GM12892 (cell line): Measurements from ENCODE around the gene LYVE1.
"Not testable (repeated sequence)": the region's sequence is repeated elsewhere in the genome, so short reads cannot be mapped to it uniquely, and the experiment has no call there.

Source experiments
- DNase-seq: peaks from one replicate; pipeline ENCODE4 v3.0.0; 2011; ENCODE audit not compliant: insufficient read length
- FAIRE-seq: peaks from 2 replicates; lab custom pipeline; 2011; peaks lifted over from hg19 to GRCh38; lab: Jason Lieb, UNC
- POLR2A ChIP-seq: IDR thresholded peaks from 2 replicates; pipeline ENCODE4 v1.6.1; 2011; ENCODE audit warnings: low read depth, low read length, control low read depth
- POLR2AphosphoS5 ChIP-seq: IDR thresholded peaks from 2 replicates; pipeline ENCODE4 v1.6.1; 2011; ENCODE audit warnings: low read depth, low read length, control low read depth
- TAF1 ChIP-seq: IDR thresholded peaks from 2 replicates; pipeline ENCODE4 v1.6.1; 2011; ENCODE audit warnings: low read depth, mild to moderate bottlenecking, control low read depth, low read length, borderline replicate concordance

Gene LYVE1

DNA sequence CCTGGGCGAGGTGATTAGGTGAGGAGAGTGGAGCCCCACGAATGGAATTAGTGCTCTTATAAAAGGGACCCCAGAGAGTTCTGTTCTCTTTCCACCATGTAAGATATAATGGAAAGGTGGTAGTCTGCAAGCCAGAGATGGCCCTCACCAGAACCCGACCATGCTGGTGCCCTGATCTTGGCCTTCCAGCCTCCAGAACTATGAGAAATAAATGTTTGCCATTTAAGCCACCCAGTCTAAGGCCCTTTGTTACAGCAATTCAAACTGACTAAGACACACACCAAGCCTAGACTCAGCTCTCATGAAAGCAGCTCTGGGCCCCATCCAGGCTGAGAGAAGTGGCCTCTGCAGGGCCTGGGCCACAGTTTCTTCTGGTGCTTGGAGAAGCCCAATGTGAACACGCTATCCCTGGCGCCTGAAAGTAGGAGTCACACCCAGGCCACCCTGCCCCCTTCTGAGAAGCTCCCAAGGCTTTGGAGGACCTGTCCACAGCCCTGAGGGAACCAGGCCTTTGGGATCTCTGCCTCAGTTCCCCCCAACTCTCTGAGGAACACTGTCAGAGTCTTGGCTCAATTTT is 35.3 kb upstream of the LYVE1 start:
- DNase-seq (no peak), FAIRE-seq (no peak)
- no peak for TF ChIP-seq POLR2AphosphoS5
- no peak for TF ChIP-seq TAF1
- TF ChIP-seq POLR2A: no peak

DNA sequence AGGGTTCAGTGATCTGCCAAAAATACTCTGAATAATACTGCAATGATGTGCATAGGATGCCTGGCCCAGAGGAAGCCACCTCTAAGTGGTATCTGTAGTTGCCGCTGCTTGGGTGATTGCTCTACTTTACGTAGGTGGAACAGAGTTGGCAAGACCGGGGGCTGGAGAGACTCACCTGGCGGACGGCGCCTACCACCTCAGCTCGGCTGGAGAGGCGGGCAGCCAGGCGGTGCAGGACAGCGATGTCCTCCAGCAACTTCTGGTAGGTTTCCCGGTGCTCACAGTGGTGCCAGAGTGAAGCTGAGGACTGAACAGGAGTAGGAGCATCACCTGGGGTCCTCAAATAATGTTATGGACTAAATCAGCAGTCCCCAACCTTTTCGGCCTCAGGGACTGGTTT is 34.5 kb upstream of the LYVE1 start:
- DNase-seq: no peak
- FAIRE-seq: no peak
- TF ChIP-seq POLR2A: no peak
- no peak for TF ChIP-seq POLR2AphosphoS5
- no peak for TF ChIP-seq TAF1

GRCh38 chr11:10602366-10602765 is 33.9 kb upstream of the LYVE1 start:
- no peak for FAIRE-seq
- DNase-seq: no peak
- TF ChIP-seq TAF1 (no peak), POLR2AphosphoS5 (no peak), POLR2A (no peak)

- TF ChIP-seq TAF1 (no peak), POLR2A (no peak), POLR2AphosphoS5 (no peak)
- no peak for FAIRE-seq
- no peak for DNase-seq
Measured at GRCh38 chr11:10601837-10602236, 33.4 kb upstream of the LYVE1 start.

- TF ChIP-seq TAF1 (no peak), POLR2A (no peak), POLR2AphosphoS5 (no peak)
- DNase-seq (no peak), FAIRE-seq (no peak)
Measured at GRCh38 chr11:10600570-10601248, 32.2 kb upstream of the LYVE1 start.

DNA sequence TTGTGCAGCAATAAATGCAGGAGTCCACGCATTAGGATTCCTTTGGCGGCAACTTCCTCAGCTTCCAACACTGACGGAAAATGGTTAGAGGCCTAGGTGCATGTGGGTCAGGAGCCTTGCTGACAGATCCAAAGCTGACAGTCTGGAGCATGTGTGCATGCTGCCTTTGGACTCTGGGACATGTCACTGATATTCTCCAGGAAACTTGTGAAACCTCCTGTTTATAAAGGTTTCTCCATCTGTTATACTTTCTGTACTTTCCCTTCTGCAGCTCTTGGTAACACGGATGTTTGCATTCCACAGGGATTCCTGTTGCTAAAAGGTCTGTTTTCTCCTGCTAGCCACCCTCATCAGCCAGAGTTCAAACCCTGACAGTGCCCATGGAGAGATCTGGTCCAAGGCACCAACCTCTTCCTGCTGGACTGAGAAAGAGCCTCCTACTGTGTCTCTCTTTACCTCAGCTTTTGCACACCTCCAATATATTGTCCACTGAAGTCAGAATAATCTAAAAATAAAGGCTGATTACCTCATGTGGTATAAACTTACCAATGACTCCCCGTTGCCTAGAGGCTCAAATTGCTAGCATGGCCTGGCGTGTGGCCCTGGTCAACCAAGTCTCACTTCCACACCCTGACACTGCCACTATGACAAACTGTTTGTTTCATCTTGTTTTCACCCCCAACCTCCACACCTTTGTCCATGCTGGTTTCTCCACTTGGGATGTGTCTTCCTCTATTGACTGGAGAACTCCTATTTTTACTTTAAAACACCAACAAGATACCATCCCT is 31.1 kb upstream of the LYVE1 start:
- FAIRE-seq (no peak), DNase-seq (no peak)
- TF ChIP-seq POLR2A (no peak), TAF1 (no peak), POLR2AphosphoS5 (no peak)

GRCh38 chr11:10598816-10599215 is 30.4 kb upstream of the LYVE1 start:
- FAIRE-seq (no peak), DNase-seq (no peak)
- TF ChIP-seq POLR2A (no peak), POLR2AphosphoS5 (no peak), TAF1 (no peak)

DNA sequence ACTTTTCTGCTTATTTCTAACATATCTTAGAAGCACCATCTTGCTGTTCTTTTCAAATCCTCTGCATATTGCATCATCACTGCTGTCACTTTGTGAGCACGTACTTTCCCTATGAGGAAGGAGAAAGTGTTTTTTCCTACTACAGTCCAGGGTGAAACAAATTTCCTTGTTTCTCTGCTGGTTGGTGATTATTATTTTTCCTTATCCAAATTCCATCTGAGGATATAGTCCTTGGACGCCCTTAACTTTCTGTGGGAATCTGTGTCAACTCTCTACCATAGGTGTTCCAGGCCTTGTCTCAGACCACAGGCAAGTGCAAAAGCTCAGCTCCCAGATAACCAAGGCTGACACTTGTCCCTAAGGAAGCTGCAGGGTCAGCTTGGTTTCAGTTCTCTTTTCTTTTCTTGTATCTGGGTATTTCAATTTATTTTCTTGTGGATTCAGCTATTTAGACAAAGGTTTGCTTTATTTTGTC is 29.4 kb upstream of the LYVE1 start:
- TF ChIP-seq TAF1 (no peak), POLR2A (no peak), POLR2AphosphoS5 (no peak)
- FAIRE-seq: no peak

DNA sequence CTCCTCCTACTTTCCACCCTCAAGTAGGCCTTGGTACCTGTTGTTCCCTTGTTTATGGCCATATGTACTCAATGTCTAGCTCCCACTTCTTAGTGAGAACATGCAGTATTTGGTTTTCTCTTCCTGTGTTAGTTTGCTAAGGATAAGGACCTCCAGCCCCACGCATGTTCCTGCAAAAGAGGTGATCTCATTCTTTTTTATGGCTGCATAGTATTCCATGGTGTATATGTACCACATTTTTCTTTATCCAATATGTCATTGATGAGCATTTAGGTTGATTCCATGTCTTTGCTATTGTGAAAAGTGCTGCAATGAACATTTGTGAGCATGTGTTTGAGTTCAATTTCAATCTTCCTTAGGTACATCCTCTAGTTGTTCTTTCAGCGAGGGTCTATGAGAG is 27.4 kb upstream of the LYVE1 start:
- not testable (repeated sequence) for FAIRE-seq, DNase-seq

More for the DNA sequence above, 29.4 kb upstream of the LYVE1 start:
- no peak for DNase-seq

- FAIRE-seq: peak; percentile 56
- TF ChIP-seq POLR2AphosphoS5 (no peak), POLR2A (no peak), TAF1 (no peak)
Measured at GRCh38 chr11:10594407-10594806, 25.9 kb upstream of the LYVE1 start.

DNA sequence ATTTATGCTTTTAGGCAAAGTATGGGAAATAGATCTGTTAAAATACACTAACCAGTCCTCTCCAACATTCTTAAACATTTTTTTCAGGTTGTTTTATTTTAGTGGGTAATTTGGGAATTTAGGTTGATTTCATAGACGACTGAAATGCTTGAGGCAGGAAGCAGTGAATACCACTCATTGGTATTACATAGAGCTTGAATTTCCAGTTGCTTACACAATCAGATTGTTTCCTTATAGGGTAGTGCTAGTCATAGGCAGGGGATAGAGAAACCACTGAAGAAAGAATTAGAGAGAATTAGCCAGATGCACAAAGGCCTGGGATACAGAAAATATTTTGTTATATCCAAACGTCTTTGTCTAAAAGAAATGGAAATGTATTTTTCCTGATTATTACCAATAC is 23.9 kb upstream of the LYVE1 start:
- TF ChIP-seq POLR2A: no peak
- TF ChIP-seq POLR2AphosphoS5: no peak
- no peak for TF ChIP-seq TAF1
- no peak for DNase-seq
- no peak for FAIRE-seq

More at GRCh38 chr11:10594407-10594806, 25.9 kb upstream of the LYVE1 start:
- DNase-seq: no peak

- TF ChIP-seq POLR2AphosphoS5 (no peak), TAF1 (no peak), POLR2A (no peak)
- DNase-seq (no peak), FAIRE-seq (no peak)
Measured at GRCh38 chr11:10591741-10592140, 23.3 kb upstream of the LYVE1 start.
